GM23338 (cell line): ENCODE data around the gene OBSCN. TPM values are rescaled to one million over a fixed set of nuclear protein-coding genes. Genes with fewer than 3 reads are reported as not detected.

Source experiments
- ATAC-seq: fragments of 200-7000 bp; cut with Tn5 transposase; 3 replicates; pipeline ENCODE4 v1.9.1; 2020
- DNase-seq: peaks from one replicate; pipeline ENCODE4 v3.0.0-alpha.2; 2015; ENCODE audit warnings: low spot score
- H2AFZ ChIP-seq: fragments of 200-600 bp; sonication (generic); 2 replicates; pipeline ENCODE4 v1.8.0; 2016; ENCODE audit warnings: antibody characterized with exemption, mild to moderate bottlenecking, moderate library complexity
- H3F3A ChIP-seq: fragments of 200-600 bp; sonication (generic); replicated peaks from 2 replicates; pipeline ENCODE4 v1.8.0; 2017; ENCODE audit warnings: antibody characterized with exemption, mixed run types, low read depth
- H3K27ac ChIP-seq: fragments of 200-600 bp; sonication (generic); 2 replicates; pipeline ENCODE4 v1.6.1; 2016; ENCODE audit warnings: low read depth
- H3K27me3 ChIP-seq: fragments of 200-600 bp; sonication (generic); 2 replicates; pipeline ENCODE4 v1.8.0; 2016; ENCODE audit warnings: mild to moderate bottlenecking, mixed run types, moderate library complexity; ENCODE audit not compliant: insufficient read depth
- H3K36me3 ChIP-seq: fragments of 200-600 bp; sonication (generic); 2 replicates; pipeline ENCODE4 v1.8.0; 2016; ENCODE audit warnings: mild to moderate bottlenecking; ENCODE audit not compliant: insufficient read depth
- H3K4me1 ChIP-seq: fragments of 200-600 bp; sonication (generic); 2 replicates; pipeline ENCODE4 v1.8.0; 2016; ENCODE audit warnings: mild to moderate bottlenecking, moderate library complexity; ENCODE audit not compliant: insufficient read depth
- H3K4me2 ChIP-seq: fragments of 200-600 bp; sonication (generic); 2 replicates; pipeline ENCODE4 v1.7.1; 2017; ENCODE audit warnings: mixed run types
- H3K4me3 ChIP-seq: fragments of 200-600 bp; sonication (generic); 2 replicates; pipeline ENCODE4 v1.6.1; 2016; ENCODE audit warnings: mixed run types
- H3K79me2 ChIP-seq: fragments of 200-600 bp; sonication (generic); replicated peaks from 2 replicates; pipeline ENCODE4 v1.8.0; 2017; ENCODE audit warnings: mild to moderate bottlenecking; ENCODE audit not compliant: insufficient read depth
- H3K9me2 ChIP-seq: fragments of 200-600 bp; sonication (generic); 2 replicates; pipeline ENCODE4 v1.8.0; 2017; ENCODE audit not compliant: insufficient read depth
- H4K20me1 ChIP-seq: fragments of 200-600 bp; sonication (generic); replicated peaks from 2 replicates; pipeline ENCODE4 v1.8.0; 2017; ENCODE audit warnings: mild to moderate bottlenecking; ENCODE audit not compliant: insufficient read depth
- H3K27ac Mint-ChIP-seq: 2 replicates; pipeline ENCODE4 v1.8.0; 2020; ENCODE audit warnings: inconsistent platforms, mild to moderate bottlenecking, moderate library complexity, mixed read lengths
- H3K27me3 Mint-ChIP-seq: 3 replicates; pipeline ENCODE4 v1.8.0; 2022; ENCODE audit warnings: low read depth, mild to moderate bottlenecking, moderate library complexity, mixed read lengths, inconsistent platforms; ENCODE audit not compliant: insufficient read depth, poor library complexity
- H3K36me3 Mint-ChIP-seq: 3 replicates; pipeline ENCODE4 v1.8.0; 2021; ENCODE audit warnings: low read depth, mild to moderate bottlenecking, inconsistent platforms, moderate library complexity, mixed read lengths
- H3K4me1 Mint-ChIP-seq: 3 replicates; pipeline ENCODE4 v1.8.0; 2020; ENCODE audit warnings: mild to moderate bottlenecking, inconsistent platforms, mixed read lengths
- H3K4me3 Mint-ChIP-seq: 3 replicates; pipeline ENCODE4 v1.8.0; 2021; ENCODE audit warnings: moderate library complexity, mild to moderate bottlenecking, inconsistent platforms, mixed read lengths
- H3K9me3 Mint-ChIP-seq: 3 replicates; pipeline ENCODE4 v1.8.0; 2020; ENCODE audit warnings: moderate library complexity, mild to moderate bottlenecking, inconsistent platforms, mixed read lengths
- CREB1 ChIP-seq: fragments of 250-450 bp; sonication (Bioruptor Pico); IDR thresholded peaks from 2 replicates; pipeline ENCODE4 v1.5.0; 2020; ENCODE audit warnings: low read depth, mild to moderate bottlenecking, moderate library complexity
- CTCF ChIP-seq, 2 experiments: fragments of 200-600 bp in 1 of 2; sonication (generic) in 1 of 2; conservative IDR thresholded peaks; 2 replicates each; pipeline versions ENCODE4 v1.5.1 to v1.6.1; 2016 to 2017; ENCODE audit warnings: antibody characterized with exemption in 2 of 2, low read depth in 2 of 2, mild to moderate bottlenecking in 2 of 2, moderate library complexity in 1 of 2
- ETS1 ChIP-seq: IDR thresholded peaks from 2 replicates; pipeline ENCODE4 v1.6.1; 2016; ENCODE audit warnings: antibody characterized with exemption
- EZH2 ChIP-seq: fragments of 200-600 bp; sonication (generic); IDR thresholded peaks from one replicate; pipeline ENCODE4 v1.8.0; 2017; ENCODE audit warnings: antibody characterized with exemption, mild to moderate bottlenecking, low read depth; ENCODE audit not compliant: unreplicated experiment
- EZH2phosphoT487 ChIP-seq: fragments of 200-600 bp; sonication (generic); IDR thresholded peaks from one replicate; pipeline ENCODE4 v1.8.1; 2018; ENCODE audit warnings: antibody characterized with exemption; ENCODE audit not compliant: unreplicated experiment
- JUNB ChIP-seq: IDR thresholded peaks from one replicate; pipeline ENCODE4 v1.6.1; 2016; ENCODE audit warnings: antibody characterized with exemption; ENCODE audit not compliant: unreplicated experiment
- NANOG ChIP-seq: IDR thresholded peaks from 2 replicates; pipeline ENCODE4 v1.6.1; 2016; ENCODE audit warnings: antibody characterized with exemption, borderline replicate concordance
- ZNF114 ChIP-seq: fragments of 250-450 bp; sonication (Bioruptor Pico); IDR thresholded peaks from 2 replicates; pipeline ENCODE4 v1.5.0; 2020; ENCODE audit warnings: mild to moderate bottlenecking, moderate library complexity
- ZNF331 ChIP-seq: fragments of 250-450 bp; sonication (Bioruptor Pico); IDR thresholded peaks from 2 replicates; pipeline ENCODE4 v1.5.0; 2020; ENCODE audit warnings: low read depth, mild to moderate bottlenecking, moderate library complexity
- ZNF462 ChIP-seq: fragments of 250-450 bp; sonication (Bioruptor Pico); IDR thresholded peaks from 2 replicates; pipeline ENCODE4 v1.5.0; 2020; ENCODE audit warnings: mild to moderate bottlenecking, moderate library complexity
- polyA plus RNA-seq: library from polyadenylated mRNA; unstranded; fragments of >200 nt; fragmentation: Nextera tagmentation; extraction: Ambion mirVana; gene quantifications from 2 replicates; pipeline ENCODE4 v1.2.1, GENCODE V29; 2016
- total RNA-seq: library from RNA; depleted of rRNA; stranded (reverse); fragments of >200 nt; shearing (Covaris generic); gene quantifications from 2 replicates; pipeline ENCODE4 v1.2.3, GENCODE V29; 2014
- TF ChIP-seq, protein P1 (sequence below): IDR thresholded peaks from one replicate; pipeline ENCODE4 v1.6.1; 2018; ENCODE audit warnings: antibody characterized with exemption; ENCODE audit not compliant: unreplicated experiment

Gene OBSCN
- total and polyA plus RNA-seq, 2 experiments from 2014 or later, result 8.4 to 38.5 TPM

- TF ChIP-seq ZNF462 (CRISPR knock-in tag), result no peak
- TF ChIP-seq EZH2, result no peak
- no peak for TF ChIP-seq NANOG
- no peak for TF ChIP-seq ZNF331 (CRISPR knock-in tag)
- no peak for TF ChIP-seq ETS1
Observed at GRCh38 chr1:228387321-228387720, 179.5 kb downstream of the OBSCN start (continued).

GRCh38 chr1:228390649-228391048 is 182.8 kb downstream of the OBSCN start:
- Histone ChIP-seq H3K4me3 (no peak overlapping the region), H3K27ac (no peak overlapping the region), H3F3A (no peaks in the 10 kb centered on the region), H3K4me1 (no peaks in the 10 kb centered on the region), H3K4me2 (no peak overlapping the region), H3K27me3 (no peaks in the 10 kb centered on the region; the same call in 1 of the 2 replicates), H3K9me2 (no peaks in the 10 kb centered on the region), H2AFZ (no peak overlapping the region), H3K36me3 (no peaks in the 10 kb centered on the region; the same call in 1 of the 2 replicates), H3K79me2 (no peaks in the 10 kb centered on the region), H4K20me1 (no peaks in the 10 kb centered on the region; the same call in 1 of the 2 replicates)
- H3K4me1 Mint-ChIP-seq, result no peaks in the 10 kb centered on the region
- peaks cover 9% of the 10 kb centered on the region for H3K27me3 Mint-ChIP-seq
- no peak overlapping the region for H3K4me3 Mint-ChIP-seq
- no peak for TF ChIP-seq ZNF114 (CRISPR knock-in tag)
- no peak for TF ChIP-seq ZNF331 (CRISPR knock-in tag)
- no peak for TF ChIP-seq EZH2
- TF ChIP-seq JUNB, result no peak
- TF ChIP-seq, protein P1, sequence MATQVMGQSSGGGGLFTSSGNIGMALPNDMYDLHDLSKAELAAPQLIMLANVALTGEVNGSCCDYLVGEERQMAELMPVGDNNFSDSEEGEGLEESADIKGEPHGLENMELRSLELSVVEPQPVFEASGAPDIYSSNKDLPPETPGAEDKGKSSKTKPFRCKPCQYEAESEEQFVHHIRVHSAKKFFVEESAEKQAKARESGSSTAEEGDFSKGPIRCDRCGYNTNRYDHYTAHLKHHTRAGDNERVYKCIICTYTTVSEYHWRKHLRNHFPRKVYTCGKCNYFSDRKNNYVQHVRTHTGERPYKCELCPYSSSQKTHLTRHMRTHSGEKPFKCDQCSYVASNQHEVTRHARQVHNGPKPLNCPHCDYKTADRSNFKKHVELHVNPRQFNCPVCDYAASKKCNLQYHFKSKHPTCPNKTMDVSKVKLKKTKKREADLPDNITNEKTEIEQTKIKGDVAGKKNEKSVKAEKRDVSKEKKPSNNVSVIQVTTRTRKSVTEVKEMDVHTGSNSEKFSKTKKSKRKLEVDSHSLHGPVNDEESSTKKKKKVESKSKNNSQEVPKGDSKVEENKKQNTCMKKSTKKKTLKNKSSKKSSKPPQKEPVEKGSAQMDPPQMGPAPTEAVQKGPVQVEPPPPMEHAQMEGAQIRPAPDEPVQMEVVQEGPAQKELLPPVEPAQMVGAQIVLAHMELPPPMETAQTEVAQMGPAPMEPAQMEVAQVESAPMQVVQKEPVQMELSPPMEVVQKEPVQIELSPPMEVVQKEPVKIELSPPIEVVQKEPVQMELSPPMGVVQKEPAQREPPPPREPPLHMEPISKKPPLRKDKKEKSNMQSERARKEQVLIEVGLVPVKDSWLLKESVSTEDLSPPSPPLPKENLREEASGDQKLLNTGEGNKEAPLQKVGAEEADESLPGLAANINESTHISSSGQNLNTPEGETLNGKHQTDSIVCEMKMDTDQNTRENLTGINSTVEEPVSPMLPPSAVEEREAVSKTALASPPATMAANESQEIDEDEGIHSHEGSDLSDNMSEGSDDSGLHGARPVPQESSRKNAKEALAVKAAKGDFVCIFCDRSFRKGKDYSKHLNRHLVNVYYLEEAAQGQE, result no peak
- no peak for TF ChIP-seq CTCF (conservative IDR thresholded peaks at IDR 0.05; ENCODE audit: low read depth in 2 of 2)
- no peak for TF ChIP-seq ETS1
- no peak for TF ChIP-seq CREB1 (CRISPR knock-in tag)
- TF ChIP-seq EZH2phosphoT487, result no peak
- H3K36me3 Mint-ChIP-seq, result peaks cover 13% of the 10 kb centered on the region
- no peak overlapping the region for H3K27ac Mint-ChIP-seq
- ATAC-seq (no peak), DNase-seq (no peak)
- H3K9me3 Mint-ChIP-seq, result no peaks in the 10 kb centered on the region
